ENCODE measurements around the gene CTDSP1.
A peak's percentile ranks its signal among the peaks of the same experiment; 100 is the strongest.

Gene CTDSP1

DNA sequence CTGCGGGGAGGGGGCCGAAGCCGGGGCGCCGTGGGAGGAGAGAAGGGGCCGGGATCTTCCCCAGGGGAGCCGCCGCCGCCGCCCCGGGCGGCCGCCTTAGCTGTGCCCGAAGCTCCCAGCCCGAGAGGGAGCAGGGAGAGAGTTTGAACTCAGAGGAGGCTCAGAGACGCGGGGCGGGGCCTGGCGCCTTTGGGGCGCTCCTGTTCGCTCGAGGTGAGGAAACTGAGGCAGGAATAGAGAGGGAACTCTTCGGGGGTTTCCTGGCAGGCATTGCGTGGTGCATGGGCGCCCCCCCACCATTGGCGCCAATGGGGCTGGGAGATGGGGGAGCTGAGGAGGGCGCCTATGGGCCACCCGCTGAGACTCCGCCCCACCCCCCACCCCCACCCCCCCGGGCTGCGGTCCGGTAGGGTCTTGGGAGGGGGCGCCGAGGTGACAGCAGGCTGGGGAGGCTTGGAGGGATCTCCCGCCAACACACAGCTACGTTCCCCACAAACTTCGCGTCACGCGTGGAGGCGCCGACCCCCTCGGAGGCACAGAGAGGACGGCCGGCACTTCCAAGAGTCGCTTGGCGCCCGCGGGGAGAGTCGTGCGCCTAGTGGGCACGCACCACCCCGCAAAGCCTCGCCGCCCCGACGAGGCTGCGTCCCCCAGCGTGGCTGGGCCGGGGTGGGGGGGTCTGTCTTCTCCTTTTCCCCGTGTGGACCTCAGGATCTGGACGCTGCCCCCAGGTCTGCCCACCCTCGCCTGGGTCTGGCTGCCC is 680 bp downstream of the CTDSP1 start:
- DNase-seq (ENCODE audit: low spot score): no peak

DNA sequence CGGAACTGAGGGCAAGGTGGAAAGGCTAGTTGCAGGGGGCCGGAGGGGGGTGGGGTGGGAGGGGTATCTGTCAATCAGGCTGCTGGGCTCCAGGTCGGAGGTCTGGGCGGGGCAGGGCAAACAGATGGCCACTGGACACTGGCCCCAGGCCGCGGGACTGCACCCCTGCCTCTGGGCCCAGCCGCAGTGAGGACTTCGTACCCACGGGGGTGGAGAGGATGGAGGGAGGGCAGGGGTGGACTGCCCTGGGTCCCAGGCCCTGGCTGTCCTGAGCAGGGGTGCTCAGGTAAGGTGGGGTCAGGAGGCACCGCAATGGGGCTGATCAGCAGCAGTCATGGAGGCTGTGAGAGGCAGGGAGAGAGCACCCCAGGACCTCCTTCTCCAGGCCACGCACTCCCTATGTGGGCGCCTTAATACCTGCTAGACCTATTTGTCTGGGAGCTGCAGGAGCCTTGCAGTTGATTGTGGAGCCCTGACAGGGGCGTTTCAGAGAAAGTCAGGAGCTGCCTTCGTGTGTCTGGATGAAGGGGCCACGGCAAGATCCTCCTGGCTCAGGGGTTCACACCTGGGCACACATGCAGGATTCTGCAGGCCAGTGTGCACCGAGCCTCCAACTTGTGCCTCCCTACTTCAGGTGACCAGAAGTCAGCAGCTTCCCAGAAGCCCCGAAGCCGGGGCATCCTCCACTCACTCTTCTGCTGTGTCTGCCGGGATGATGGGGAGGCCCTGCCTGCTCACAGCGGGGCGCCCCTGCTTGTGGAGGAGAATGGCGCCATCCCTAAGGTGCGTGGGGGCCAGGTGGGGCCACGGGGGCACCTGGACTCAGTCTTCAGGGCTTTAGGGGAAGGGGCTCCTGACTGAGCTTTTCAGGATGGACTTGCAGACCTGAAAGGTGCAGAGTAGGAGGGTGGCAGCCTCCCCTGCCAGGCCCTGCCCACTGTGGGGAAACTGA is 1.5 kb downstream of the CTDSP1 start:
- no peak for DNase-seq (ENCODE audit: low spot score)

DNA sequence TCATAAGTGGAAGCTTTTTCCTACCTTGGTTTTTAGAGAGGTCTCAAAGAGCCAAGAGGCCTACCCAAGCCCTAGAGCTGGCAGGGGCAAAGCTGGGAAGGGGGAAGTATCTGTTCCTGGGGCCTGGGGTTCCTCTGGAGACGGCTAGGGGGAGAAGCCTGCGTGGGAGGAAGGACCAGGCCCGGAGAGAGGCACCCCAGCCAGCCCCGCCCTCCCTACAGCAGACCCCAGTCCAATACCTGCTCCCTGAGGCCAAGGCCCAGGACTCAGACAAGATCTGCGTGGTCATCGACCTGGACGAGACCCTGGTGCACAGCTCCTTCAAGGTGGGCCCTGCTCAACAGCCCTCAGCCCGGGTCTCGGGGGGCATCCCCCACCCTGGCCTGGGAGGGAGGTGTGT is 2.2 kb downstream of the CTDSP1 start:
- no peak for DNase-seq (ENCODE audit: low spot score)

- DNase-seq (ENCODE audit: low spot score): no peak
Measured at GRCh38 chr2:218402491-218402901, 2.8 kb downstream of the CTDSP1 start.

- no peak for DNase-seq (ENCODE audit: low spot score)
Measured at GRCh38 chr2:218402911-218403411, 3.3 kb downstream of the CTDSP1 start.

GRCh38 chr2:218403810-218404209 is 4.1 kb downstream of the CTDSP1 start:
- no peak for DNase-seq (ENCODE audit: low spot score)

- DNase-seq (ENCODE audit: low spot score): no peak
Measured at GRCh38 chr2:218404351-218405085, 4.8 kb downstream of the CTDSP1 start.

- no peak for DNase-seq (ENCODE audit: low spot score)
Measured at GRCh38 chr2:218405086-218405745, 5.5 kb downstream of the CTDSP1 start.

GRCh38 chr2:218405746-218406208 is 6.1 kb downstream of the CTDSP1 start:
- DNase-seq (ENCODE audit: low spot score): no peak

- DNase-seq (ENCODE audit: low spot score): peak; percentile 96
Measured at GRCh38 chr2:218406209-218406948, 6.7 kb downstream of the CTDSP1 start.

DNA sequence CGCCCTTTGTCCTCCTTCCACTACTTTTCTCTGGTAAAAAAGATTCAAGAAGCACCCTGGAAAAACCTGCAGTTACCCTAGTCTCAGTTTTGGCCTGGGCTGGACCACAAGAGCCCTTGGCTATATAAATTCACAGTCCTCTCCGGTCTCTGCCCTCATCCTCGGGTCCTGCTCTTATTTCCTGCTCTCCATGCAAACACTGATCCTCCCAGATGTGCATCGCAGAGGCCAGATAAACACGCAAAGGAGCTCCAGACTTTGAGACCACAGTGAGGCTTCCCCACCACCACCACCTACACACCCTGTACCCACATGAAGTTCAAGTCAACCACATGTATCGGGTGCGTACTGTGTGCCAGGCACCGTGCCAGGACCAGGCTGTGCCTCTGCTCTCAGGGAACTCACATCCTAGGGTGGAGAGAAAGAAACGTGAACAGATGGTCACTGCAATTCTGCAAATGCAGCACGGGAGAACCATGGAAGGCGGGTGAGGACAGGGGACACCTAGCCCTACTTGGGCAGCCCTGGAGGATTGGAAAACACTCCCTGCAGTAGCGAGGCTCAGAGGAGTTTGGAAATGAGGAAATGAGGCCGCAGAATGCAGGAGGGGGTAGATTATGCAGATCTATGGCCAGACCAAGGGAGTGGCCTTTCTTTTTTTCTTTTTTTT is 7.4 kb downstream of the CTDSP1 start:
- no peak for DNase-seq (ENCODE audit: low spot score)

DNA sequence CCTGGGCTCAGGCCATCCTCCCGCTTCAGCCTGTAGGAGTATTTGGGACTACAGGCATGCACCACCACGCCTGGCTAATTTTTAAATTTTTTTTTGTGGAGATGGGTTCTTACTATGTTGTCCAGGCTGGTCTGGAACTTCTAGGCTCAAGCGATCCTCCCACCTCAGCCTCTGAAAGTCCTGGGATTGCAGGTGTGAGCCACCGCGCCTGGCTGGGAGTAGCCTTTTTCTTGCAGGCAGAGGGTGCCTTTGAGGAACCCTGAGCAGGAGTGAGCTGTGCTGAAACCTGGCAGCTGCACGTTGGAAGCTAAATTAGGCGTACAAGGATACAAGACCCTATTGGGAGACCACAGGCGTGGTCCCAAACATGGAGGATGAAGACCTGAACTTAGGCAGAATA is 8.0 kb downstream of the CTDSP1 start:
- DNase-seq (ENCODE audit: low spot score): no peak

- DNase-seq (ENCODE audit: low spot score): no peak
Measured at GRCh38 chr2:218418321-218418716, 18.7 kb downstream of the CTDSP1 start.

DNA sequence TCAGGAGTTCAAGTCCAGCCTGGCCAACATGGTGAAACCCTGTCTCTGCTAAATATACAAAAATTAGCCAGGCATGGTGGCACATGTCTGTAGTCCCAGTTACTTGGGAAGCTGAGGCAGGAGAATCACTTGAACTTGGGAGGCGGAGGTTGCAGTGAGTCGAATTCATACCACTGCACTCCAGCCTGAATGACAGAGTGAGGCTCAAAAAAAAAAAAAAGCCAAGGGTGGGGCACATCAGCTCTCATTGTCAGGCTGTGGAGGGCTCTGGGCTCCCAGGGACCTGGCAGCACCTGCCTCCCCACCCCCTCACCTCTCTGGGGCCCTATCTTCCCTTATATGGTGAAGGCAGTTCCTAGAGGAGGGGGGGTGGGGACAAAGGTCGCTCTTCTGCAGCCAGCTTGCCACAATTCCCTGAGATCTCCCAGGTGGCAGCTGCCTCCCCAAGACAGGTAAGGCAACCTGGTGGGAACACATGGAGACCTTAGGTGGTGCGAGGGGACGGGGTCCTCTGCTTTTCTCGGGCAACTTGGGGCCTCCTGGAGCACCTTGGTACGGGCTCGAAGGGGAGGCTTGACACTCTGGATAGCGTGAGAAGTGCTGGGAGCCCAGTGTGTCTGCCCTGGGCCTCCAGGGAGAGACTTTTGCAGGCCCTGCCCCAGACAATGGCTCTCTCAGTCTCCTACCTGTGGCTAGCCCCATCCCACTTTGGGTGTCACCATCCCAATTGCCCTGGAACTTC is 19.2 kb downstream of the CTDSP1 start, which contains the start of gene VIL1:
Gene VIL1 (plus strand): TSS at position 407 of the 742 bp plus-strand sequence. CDS start 4,656 bp downstream, outside the sequence.
- DNase-seq (ENCODE audit: low spot score): no peak

DNA sequence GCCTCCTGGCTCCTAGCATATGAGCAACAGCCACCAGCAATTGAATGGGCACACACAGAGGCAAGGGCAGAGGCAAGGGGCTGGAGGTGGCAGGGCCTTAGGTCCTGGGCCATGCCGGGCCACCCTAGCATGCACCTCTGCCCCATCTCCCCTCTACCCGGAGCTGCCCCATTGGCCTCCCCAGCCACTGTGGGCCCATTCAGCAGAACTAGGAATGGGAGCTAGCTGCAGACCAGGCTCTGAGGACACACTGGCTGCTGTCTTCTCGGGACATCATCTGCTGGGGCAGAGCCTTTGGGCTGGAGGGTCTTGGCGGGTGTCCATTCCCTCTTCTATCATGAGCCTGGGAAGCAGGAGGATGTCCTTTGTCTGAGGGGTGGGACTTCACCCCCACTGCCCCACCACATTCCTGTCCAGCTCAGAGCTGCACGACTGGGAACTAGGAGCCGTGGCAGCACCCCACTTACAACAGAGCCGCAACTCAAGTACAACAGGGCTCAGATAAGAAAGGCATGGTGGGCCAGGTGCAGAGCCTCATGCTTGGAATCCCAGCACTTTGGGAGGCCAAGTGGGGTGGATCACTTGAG is 20.1 kb downstream of the CTDSP1 start:
- DNase-seq (ENCODE audit: low spot score): no peak

DNA sequence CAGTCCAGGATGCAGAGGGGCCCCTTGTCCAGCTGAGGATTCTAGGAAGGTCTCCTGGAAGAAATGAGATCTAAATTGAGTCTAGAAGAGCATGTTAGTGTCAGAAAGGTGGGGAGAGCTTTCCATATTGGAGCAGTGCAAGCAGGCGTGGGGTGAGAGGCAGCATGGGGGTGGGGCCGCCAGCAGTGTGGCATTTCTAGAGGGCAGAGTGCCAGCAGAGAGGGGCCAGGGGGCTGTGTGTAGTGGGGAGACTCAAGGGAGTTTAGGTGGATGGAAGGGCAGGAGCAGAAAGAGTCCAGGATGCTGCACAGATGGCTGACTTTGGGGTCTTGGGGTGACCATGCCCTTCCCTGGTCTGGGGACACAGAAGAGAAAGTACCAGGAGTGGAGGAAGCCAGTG is 21.4 kb downstream of the CTDSP1 start:
- DNase-seq (ENCODE audit: low spot score): no peak

GRCh38 chr2:218422403-218423086 is 22.9 kb downstream of the CTDSP1 start:
- DNase-seq (ENCODE audit: low spot score): no peak

DNA sequence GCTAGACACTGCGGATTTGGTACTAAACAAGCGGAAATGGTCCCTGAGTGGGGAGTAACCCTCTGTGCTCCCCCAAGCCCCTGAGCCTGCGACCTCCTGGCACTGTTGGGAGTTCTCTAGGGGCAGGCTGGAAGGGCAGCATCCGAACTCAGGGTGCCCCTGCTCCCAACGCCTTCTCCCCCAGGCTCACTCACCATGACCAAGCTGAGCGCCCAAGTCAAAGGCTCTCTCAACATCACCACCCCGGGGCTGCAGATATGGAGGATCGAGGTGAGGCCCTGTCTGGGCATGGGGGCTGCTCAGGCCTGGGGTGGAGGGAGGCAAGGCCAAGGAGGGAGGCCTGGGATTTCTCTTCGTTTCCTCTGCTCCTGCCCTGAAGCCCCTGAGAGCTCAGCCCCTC is 23.9 kb downstream of the CTDSP1 start:
- no peak for DNase-seq (ENCODE audit: low spot score)
